Breast epithelium (tissue), 3 donors: ENCODE results near the gene KIZ.

Experiments
- POLR2A ChIP-seq: fragments of 450-650 bp; IDR thresholded peaks from one replicate; pipeline ENCODE4 v1.6.1; 2016; ENCODE audit warnings: antibody characterized with exemption, mild to moderate bottlenecking, moderate library complexity
- POLR2AphosphoS5 ChIP-seq, 3 donors: sonication (generic); formaldehyde crosslinking; IDR thresholded peaks; one replicate each; pipeline ENCODE4 v1.6.1; 2017; ENCODE audit warnings: antibody characterized with exemption in 3 of 3
- TF ChIP-seq, protein P1 (sequence below), 3 donors: fragments of 450-650 bp; IDR thresholded peaks; one replicate each; pipeline ENCODE4 v1.5.1; 2016 to 2017; ENCODE audit warnings: antibody characterized with exemption in 3 of 3, mild to moderate bottlenecking in 3 of 3, moderate library complexity in 3 of 3

DNA sequence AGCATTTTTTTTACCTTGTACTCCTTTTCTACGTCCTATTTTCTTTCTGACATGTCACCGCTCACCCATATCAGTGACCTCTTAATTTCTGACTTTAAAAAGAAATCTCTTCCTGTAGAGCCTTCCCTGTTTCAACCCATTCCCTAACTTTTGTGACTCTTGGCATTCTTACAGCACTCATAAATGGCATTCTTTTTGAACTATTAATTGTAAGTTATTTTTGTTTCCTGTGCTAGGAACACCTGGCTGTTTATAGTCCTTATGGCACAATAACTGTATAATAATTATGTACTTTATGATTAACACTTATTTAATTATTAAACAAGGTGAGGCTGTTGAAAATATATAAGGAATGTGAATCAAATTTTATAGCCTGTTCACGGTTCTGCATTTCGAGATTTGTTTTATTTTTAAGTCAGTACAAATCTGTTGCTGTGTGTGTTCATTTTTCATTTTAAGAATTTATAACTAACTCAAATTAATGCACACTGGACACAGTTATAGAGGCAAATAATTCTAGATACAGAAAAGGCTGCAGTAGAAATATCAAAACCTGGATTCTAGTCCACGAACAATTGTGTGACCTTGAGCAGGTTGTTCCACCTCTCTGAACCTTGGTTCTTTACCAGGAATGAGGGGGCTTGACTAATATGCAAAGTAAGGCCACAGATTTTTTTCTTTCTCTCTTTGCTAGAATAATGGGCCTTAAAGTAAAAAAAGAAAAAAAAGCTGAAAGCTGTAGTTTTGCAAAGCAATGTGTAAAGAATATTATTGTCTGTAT is 1.5 kb downstream of the KIZ start:
- TF ChIP-seq POLR2A = no peak
- TF ChIP-seq, protein P1, sequence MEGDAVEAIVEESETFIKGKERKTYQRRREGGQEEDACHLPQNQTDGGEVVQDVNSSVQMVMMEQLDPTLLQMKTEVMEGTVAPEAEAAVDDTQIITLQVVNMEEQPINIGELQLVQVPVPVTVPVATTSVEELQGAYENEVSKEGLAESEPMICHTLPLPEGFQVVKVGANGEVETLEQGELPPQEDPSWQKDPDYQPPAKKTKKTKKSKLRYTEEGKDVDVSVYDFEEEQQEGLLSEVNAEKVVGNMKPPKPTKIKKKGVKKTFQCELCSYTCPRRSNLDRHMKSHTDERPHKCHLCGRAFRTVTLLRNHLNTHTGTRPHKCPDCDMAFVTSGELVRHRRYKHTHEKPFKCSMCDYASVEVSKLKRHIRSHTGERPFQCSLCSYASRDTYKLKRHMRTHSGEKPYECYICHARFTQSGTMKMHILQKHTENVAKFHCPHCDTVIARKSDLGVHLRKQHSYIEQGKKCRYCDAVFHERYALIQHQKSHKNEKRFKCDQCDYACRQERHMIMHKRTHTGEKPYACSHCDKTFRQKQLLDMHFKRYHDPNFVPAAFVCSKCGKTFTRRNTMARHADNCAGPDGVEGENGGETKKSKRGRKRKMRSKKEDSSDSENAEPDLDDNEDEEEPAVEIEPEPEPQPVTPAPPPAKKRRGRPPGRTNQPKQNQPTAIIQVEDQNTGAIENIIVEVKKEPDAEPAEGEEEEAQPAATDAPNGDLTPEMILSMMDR (IDR thresholded peaks at IDR 0.05) = no peak
- no peak for TF ChIP-seq POLR2AphosphoS5 (IDR thresholded peaks at IDR 0.05)
